C4-2B (cell line): ENCODE results near the gene ATL3.

Source experiments
- H3K27ac ChIP-seq: fragments of 450-650 bp; 2 replicates; pipeline ENCODE4 v1.5.1; 2017
- ZFX ChIP-seq: fragments of 450-650 bp; IDR thresholded peaks from 2 replicates; pipeline ENCODE4 v1.6.1; 2017
- TF ChIP-seq, protein P1 (sequence below): fragments of 450-650 bp; conservative IDR thresholded peaks from 2 replicates; pipeline ENCODE4 v1.5.1; 2017; ENCODE audit warnings: mild to moderate bottlenecking

ATL3 gene

DNA sequence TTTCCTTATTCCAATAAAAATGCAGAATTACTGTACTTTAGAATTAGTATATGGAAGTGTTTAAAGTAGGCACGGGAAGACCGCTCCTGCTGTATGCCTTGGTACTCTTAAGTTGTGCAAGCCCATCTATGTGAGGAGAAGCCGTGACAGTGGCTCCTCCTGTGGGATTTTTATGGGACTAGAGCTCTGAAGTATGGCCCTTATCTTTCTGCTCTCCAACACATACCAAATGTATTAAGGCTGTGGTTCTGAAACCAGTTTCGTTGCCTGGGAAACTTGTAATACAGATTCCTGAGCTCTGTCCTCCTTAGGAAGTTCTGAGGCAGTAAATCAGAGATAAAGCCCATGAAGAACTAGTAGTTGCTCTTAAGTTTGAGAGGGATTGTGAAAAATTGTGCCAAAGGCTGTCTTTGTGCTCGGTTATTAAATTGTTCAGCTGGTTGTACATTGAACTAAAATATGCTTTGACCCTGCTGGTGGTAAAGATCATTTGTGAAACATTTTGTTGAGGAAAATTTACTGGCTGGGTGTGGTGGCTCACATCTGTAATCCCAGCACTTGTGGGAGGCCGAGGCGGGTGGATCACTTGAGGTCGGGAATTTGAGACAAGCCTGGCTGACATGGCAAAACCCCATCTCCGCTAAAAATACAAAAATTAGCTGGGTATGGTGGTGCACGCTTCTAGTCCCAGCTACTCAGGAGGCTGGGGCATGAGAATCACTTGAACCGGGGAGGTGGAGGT, 39.5 kb upstream of the ATL3 start:
- H3K27ac ChIP-seq = no peak overlapping the region
- TF ChIP-seq, protein P1, sequence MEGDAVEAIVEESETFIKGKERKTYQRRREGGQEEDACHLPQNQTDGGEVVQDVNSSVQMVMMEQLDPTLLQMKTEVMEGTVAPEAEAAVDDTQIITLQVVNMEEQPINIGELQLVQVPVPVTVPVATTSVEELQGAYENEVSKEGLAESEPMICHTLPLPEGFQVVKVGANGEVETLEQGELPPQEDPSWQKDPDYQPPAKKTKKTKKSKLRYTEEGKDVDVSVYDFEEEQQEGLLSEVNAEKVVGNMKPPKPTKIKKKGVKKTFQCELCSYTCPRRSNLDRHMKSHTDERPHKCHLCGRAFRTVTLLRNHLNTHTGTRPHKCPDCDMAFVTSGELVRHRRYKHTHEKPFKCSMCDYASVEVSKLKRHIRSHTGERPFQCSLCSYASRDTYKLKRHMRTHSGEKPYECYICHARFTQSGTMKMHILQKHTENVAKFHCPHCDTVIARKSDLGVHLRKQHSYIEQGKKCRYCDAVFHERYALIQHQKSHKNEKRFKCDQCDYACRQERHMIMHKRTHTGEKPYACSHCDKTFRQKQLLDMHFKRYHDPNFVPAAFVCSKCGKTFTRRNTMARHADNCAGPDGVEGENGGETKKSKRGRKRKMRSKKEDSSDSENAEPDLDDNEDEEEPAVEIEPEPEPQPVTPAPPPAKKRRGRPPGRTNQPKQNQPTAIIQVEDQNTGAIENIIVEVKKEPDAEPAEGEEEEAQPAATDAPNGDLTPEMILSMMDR = no peak
- TF ChIP-seq ZFX = no peak

DNA sequence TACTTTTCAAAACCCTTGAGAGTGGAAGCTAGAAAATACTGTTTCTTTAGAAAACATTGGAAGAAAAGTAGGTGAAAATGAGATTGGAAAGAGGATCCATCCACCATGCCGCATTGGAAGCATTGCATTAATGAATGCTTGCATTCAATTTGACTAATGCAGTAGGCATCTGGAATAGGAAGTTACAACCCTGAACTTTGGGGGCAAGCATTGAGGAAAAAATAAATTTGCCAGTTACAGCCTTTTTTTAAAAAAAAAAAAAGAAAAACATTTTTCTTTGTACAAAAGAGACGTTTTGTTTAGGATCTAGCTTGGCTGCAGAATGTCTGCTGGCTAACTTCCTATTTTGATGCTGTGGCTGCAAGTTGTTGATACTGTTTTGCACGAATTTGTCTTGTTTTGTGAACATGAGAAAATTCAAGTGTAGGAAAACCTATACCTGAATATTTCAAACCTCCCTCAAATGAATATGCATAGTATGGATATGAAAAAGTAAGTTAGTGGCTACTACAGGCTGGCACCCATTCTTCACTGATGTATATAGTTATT, 38.2 kb upstream of the ATL3 start:
- TF ChIP-seq, protein P1 = no peak
- no peak for TF ChIP-seq ZFX
- no peak overlapping the region for H3K27ac ChIP-seq

DNA sequence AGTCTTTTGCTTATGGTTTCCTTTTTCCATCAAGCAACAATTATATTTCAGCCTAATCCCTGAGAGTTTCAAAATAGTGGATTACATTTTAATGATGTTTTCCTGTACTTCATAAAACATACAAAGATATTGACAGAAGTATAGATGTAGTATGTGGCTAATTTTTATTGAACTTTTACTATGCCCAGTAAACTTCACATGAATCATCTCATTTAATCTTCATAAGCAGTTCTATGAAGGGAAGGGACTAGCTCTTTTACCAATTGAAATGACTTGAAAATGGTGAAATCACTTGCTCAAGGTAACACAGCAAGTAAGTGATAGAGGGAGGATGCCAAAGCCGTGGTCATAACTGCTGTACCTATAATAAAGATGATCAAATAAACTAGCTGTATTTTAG, 37.6 kb upstream of the ATL3 start:
- TF ChIP-seq ZFX = no peak
- TF ChIP-seq, protein P1 = no peak

DNA sequence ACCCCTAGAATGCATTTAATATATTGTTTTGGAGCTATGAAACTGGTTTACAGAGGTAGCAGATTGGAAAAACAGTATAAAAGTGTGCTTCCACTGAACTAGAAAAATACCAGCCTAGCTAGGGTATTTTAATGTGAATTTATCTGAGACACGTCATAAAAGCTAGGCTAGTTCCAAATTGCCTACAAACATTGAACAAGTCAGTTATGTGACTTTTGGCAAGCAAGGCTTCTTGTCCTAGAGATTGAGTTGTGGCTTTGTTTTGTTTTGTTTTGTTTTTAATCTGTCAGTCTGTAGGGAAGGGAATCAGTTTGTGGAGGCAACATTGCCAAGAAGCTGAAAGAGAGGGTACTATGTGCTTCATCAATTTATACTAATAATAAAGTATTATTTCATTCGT, 34.4 kb upstream of the ATL3 start:
- no peak for TF ChIP-seq ZFX
- TF ChIP-seq, protein P1 = no peak
- H3K27ac ChIP-seq = no peak overlapping the region

More for the DNA sequence above, 37.6 kb upstream of the ATL3 start:
- no peak overlapping the region for H3K27ac ChIP-seq

DNA sequence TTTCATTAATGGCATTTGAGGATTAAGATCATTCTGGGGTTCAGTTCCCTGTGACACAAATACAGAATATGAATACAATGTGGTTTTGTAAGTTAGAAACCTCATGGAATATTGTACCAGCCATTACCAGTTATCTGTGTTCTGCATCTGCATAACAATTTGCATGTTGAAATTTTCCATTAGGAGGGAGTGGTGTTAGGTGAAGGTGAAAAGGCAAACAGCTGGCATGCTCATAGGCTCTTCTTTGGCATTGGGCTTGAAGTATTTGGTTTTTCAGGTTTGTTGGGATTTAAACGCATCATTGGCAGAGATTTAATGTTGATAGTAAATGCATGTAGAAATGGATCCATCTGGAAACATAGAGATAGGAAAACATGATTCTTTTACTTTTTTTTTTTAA, 28.7 kb upstream of the ATL3 start:
- TF ChIP-seq, protein P1 = no peak
- TF ChIP-seq ZFX = no peak
- H3K27ac ChIP-seq = peak overlapping the region; percentile 32

DNA sequence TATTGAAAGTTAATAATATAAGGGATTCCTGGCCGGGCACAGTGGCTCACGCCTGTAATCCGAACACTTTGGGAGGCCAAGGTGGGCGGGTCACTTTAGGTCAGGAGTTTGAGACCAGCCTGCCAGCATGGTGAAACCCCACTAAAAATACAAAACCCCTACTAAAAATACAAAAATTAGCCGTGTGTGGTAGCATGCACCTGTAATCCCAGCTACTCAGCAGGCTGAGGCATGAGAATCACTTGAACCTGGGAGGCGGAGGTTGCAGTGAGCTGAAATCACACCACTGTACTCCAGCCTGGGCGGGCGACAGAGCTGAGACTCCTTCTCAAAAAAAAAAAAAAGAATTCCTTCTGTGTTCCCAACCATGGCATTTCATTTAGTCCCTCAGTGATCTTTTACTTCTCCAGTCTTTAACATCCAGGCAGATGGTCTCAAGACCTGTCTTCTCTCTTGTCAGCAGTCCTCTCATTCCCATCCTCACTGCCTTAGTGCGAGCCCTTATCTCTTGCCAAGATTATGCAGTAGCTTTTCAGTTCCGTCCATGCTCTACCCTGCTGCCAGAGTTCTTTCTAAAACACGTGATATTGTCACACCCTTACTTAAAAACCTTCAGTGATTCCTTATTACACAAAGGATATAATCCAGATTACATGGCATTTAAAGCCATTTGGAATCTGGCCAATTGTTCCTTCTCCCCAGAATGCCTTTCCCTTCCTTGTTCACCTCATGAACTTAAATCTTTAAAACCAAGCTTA, 28.0 kb upstream of the ATL3 start:
- H3K27ac ChIP-seq = peak overlapping the region; percentile 18; the same call in 1 of the 2 replicates
- TF ChIP-seq, protein P1 = no peak
- no peak for TF ChIP-seq ZFX

DNA sequence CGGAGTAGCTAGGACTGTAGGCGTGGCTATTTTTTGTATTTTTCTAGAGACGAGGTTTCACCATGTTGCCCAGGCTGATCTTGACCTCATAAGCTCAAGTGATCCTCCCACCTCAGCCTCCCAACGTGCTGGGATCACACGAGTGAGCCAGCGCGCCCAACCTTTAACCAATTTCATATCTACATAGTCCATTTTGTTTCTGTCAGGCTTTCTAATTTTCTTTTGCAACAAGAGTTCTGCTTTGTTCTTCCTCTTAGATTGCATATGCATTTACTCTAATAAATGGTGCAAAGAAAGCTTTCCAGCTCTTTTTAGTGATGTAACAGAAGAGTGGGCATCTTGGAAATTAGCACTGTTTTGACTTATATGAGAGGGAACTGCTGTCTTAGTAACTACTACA, 23.4 kb upstream of the ATL3 start:
- TF ChIP-seq, protein P1 = no peak
- TF ChIP-seq ZFX = no peak

More for the DNA sequence above, 23.4 kb upstream of the ATL3 start:
- no peak overlapping the region for H3K27ac ChIP-seq
